HCT116 (cell line): Measurements from ENCODE around the gene LUC7L.

Source experiments
- POLR2A ChIP-seq: IDR thresholded peaks from 2 replicates; pipeline ENCODE4 v1.7.0; 2011; ENCODE audit warnings: borderline replicate concordance; ENCODE audit not compliant: insufficient read depth, insufficient read length; ENCODE audit errors: extremely low read depth
- RAD21 ChIP-seq: IDR thresholded peaks from 2 replicates; pipeline ENCODE4 v1.6.1; 2012; ENCODE audit warnings: low read depth, mild to moderate bottlenecking
- TF ChIP-seq, protein P1 (sequence below), 3 experiments: fragments of 200-600 bp in 1 of 3; sonication (generic) in 1 of 3; IDR thresholded peaks in 2 of 3; conservative IDR thresholded peaks in 1 of 3; 2 replicates each; pipeline ENCODE4 v1.5.1; 2012 to 2017; ENCODE audit warnings: low read depth in 2 of 3, low read length in 2 of 3, antibody characterized with exemption in 1 of 3, borderline replicate concordance in 1 of 3, control low read depth in 1 of 3, mild to moderate bottlenecking in 1 of 3, mixed read lengths in 1 of 3, mixed run types in 1 of 3, moderate library complexity in 1 of 3; ENCODE audit not compliant: insufficient read depth in 1 of 3

DNA sequence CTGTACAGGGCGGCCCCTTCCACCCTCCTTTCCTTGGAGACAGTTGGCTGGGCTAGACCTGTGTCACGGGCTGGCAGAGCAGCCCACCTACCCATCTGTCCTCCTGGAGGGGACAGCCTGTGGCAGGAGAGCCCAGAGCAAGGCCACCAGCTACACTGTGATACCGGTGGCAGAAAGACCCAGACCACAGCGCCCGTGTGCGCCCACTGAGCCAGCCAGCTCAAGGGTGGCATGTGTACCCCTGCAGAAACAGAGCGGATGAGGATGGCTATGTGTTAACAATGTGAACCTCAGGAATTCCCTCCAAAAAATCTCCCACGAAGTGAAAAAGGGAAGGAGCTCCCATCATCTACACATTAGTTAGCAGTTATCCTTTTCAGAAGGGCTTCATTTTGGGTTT, 41.9 kb downstream of the LUC7L start:
- TF ChIP-seq POLR2A (no peak), RAD21 (no peak)
- TF ChIP-seq, protein P1, sequence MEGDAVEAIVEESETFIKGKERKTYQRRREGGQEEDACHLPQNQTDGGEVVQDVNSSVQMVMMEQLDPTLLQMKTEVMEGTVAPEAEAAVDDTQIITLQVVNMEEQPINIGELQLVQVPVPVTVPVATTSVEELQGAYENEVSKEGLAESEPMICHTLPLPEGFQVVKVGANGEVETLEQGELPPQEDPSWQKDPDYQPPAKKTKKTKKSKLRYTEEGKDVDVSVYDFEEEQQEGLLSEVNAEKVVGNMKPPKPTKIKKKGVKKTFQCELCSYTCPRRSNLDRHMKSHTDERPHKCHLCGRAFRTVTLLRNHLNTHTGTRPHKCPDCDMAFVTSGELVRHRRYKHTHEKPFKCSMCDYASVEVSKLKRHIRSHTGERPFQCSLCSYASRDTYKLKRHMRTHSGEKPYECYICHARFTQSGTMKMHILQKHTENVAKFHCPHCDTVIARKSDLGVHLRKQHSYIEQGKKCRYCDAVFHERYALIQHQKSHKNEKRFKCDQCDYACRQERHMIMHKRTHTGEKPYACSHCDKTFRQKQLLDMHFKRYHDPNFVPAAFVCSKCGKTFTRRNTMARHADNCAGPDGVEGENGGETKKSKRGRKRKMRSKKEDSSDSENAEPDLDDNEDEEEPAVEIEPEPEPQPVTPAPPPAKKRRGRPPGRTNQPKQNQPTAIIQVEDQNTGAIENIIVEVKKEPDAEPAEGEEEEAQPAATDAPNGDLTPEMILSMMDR (IDR thresholded peaks at IDR 0.05 in 2 of 3, conservative IDR thresholded peaks at IDR 0.05 in 1 of 3; ENCODE audit: borderline replicate concordance in 1 of 3, insufficient read depth in 1 of 3, low read depth in 2 of 3, low read length in 2 of 3), result no peak
